TTC549 (cell line): ENCODE results near the gene DCAF4.
"Not testable (repeated sequence)": the region's sequence is repeated elsewhere in the genome, so short reads cannot be mapped to it uniquely, and the experiment has no call there.

Experiments
- FAIRE-seq: peaks from 2 replicates; lab custom pipeline; 2012; peaks lifted over from hg19 to GRCh38; lab: Jason Lieb, UNC

The DCAF4 gene

GRCh38 chr14:72939630-72940029 lies 13.4 kb downstream of the DCAF4 start:
- FAIRE-seq: no peak

- no peak for FAIRE-seq
Observed at GRCh38 chr14:72941286-72941985, 15.2 kb downstream of the DCAF4 start.

- FAIRE-seq: no peak
Observed at GRCh38 chr14:72942934-72943333, 16.7 kb downstream of the DCAF4 start.

- FAIRE-seq: no peak
Observed at GRCh38 chr14:72943876-72944430, 17.7 kb downstream of the DCAF4 start.

- no peak for FAIRE-seq
Observed at GRCh38 chr14:72945356-72946027, 19.2 kb downstream of the DCAF4 start.

GRCh38 chr14:72946491-72946890 lies 20.2 kb downstream of the DCAF4 start:
- no peak for FAIRE-seq

GRCh38 chr14:72947366-72948160 lies 21.3 kb downstream of the DCAF4 start:
- no peak for FAIRE-seq

GRCh38 chr14:72948481-72949138 lies 22.3 kb downstream of the DCAF4 start:
- peak; percentile 68 for FAIRE-seq

- no peak for FAIRE-seq
Observed at GRCh38 chr14:72952171-72952570, 25.9 kb downstream of the DCAF4 start.

GRCh38 chr14:72956741-72957140 lies 30.5 kb downstream of the DCAF4 start:
- FAIRE-seq: not testable (repeated sequence)

GRCh38 chr14:72957213-72957612 lies 30.9 kb downstream of the DCAF4 start:
- FAIRE-seq: no peak

- no peak for FAIRE-seq
Observed at GRCh38 chr14:72958548-72958947, 32.3 kb downstream of the DCAF4 start.

GRCh38 chr14:72961016-72961415 lies 34.8 kb downstream of the DCAF4 start:
- not testable (repeated sequence) for FAIRE-seq

GRCh38 chr14:72961579-72962335 lies 35.5 kb downstream of the DCAF4 start:
- no peak for FAIRE-seq

- FAIRE-seq: not testable (repeated sequence)
Observed at GRCh38 chr14:72962336-72962754, 36.1 kb downstream of the DCAF4 start.

- no peak for FAIRE-seq
Observed at GRCh38 chr14:72962829-72963312, 36.6 kb downstream of the DCAF4 start.

GRCh38 chr14:72965249-72965648 lies 39.0 kb downstream of the DCAF4 start:
- FAIRE-seq: no peak

- no peak for FAIRE-seq
Observed at GRCh38 chr14:72966038-72966437, 39.8 kb downstream of the DCAF4 start.

GRCh38 chr14:72968316-72968715 lies 42.1 kb downstream of the DCAF4 start:
- no peak for FAIRE-seq

GRCh38 chr14:72970058-72970630 lies 43.9 kb downstream of the DCAF4 start:
- no peak for FAIRE-seq
